ENCODE measurements around the gene EXOC4.

DNA sequence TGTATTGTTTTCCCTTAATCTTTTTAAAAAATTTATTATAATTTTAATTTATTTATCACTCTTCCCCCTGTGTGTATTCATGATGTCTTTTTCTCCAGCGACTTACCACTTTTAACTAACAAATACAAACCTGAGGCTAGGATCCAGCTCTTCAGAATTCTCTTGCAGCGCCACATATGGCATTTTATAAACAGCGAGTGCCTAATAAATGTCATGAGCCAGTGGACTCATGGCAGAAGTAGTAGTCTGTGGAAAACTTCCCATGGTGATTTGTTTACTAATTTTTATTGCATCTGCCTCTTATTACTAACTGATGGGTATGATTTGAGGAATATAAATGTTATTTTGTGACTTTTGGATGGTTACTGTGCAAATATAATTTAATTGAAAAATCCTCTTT is 102.9 kb downstream of the EXOC4 start:
- TF ChIP-seq, protein P1, sequence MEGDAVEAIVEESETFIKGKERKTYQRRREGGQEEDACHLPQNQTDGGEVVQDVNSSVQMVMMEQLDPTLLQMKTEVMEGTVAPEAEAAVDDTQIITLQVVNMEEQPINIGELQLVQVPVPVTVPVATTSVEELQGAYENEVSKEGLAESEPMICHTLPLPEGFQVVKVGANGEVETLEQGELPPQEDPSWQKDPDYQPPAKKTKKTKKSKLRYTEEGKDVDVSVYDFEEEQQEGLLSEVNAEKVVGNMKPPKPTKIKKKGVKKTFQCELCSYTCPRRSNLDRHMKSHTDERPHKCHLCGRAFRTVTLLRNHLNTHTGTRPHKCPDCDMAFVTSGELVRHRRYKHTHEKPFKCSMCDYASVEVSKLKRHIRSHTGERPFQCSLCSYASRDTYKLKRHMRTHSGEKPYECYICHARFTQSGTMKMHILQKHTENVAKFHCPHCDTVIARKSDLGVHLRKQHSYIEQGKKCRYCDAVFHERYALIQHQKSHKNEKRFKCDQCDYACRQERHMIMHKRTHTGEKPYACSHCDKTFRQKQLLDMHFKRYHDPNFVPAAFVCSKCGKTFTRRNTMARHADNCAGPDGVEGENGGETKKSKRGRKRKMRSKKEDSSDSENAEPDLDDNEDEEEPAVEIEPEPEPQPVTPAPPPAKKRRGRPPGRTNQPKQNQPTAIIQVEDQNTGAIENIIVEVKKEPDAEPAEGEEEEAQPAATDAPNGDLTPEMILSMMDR (conservative IDR thresholded peaks at IDR 0.05; ENCODE audit: low read length), result no peak
- TF ChIP-seq EZH2phosphoT487 (IDR thresholded peaks at IDR 0.05; ENCODE audit: borderline replicate concordance), result no peak
